Endodermal cell (in vitro differentiated cells): ENCODE data around the gene UBL3. TPM values are rescaled to one million over a fixed set of nuclear protein-coding genes. Genes with fewer than 3 reads are reported as not detected.

Source experiments
- DNase-seq: peaks from one replicate; pipeline ENCODE4 v3.0.0-alpha.2; 2017
- H3K27ac ChIP-seq: 2 replicates; pipeline ENCODE4 v1.5.1; 2013; ENCODE audit warnings: mild to moderate bottlenecking, low read depth, low read length, moderate library complexity
- H3K27me3 ChIP-seq: 2 replicates; pipeline ENCODE4 v1.6.1; 2013; ENCODE audit warnings: mild to moderate bottlenecking, low read length, moderate library complexity; ENCODE audit not compliant: insufficient read depth, control insufficient read depth, poor library complexity, severe bottlenecking
- H3K36me3 ChIP-seq: 2 replicates; pipeline ENCODE4 v1.7.0; 2013; ENCODE audit warnings: mild to moderate bottlenecking, low read length, moderate library complexity; ENCODE audit not compliant: control insufficient read depth, insufficient read depth
- H3K4me1 ChIP-seq: one replicate; pipeline ENCODE4 v1.7.0; 2013; ENCODE audit warnings: low read length; ENCODE audit not compliant: control insufficient read depth, insufficient read depth
- H3K4me3 ChIP-seq: 2 replicates; pipeline ENCODE4 v1.5.1; 2013; ENCODE audit warnings: mild to moderate bottlenecking, low read length, moderate library complexity
- H3K9ac ChIP-seq: 2 replicates; pipeline ENCODE4 v1.6.1; 2013; ENCODE audit warnings: mild to moderate bottlenecking, low read length, moderate library complexity; ENCODE audit not compliant: poor library complexity, severe bottlenecking; ENCODE audit errors: extremely low read depth
- H3K9me3 ChIP-seq: 2 replicates; pipeline ENCODE4 v1.6.1; 2013; ENCODE audit warnings: mild to moderate bottlenecking, low read length, moderate library complexity; ENCODE audit not compliant: control insufficient read depth
- H3K27ac Mint-ChIP-seq: 2 replicates; pipeline ENCODE4 v1.8.0; 2020; ENCODE audit warnings: mixed read lengths
- H3K27me3 Mint-ChIP-seq: 2 replicates; pipeline ENCODE4 v1.8.0; 2021; ENCODE audit warnings: mild to moderate bottlenecking, mixed read lengths; ENCODE audit not compliant: insufficient read depth
- H3K36me3 Mint-ChIP-seq: 2 replicates; pipeline ENCODE4 v1.8.0; 2020; ENCODE audit warnings: low read depth, mixed read lengths
- H3K4me1 Mint-ChIP-seq: 2 replicates; pipeline ENCODE4 v1.8.0; 2020; ENCODE audit warnings: mixed read lengths
- H3K4me3 Mint-ChIP-seq: 2 replicates; pipeline ENCODE4 v1.8.0; 2020; ENCODE audit warnings: mild to moderate bottlenecking, moderate library complexity, mixed read lengths
- H3K9me3 Mint-ChIP-seq: 2 replicates; pipeline ENCODE4 v1.8.0; 2020; ENCODE audit warnings: mild to moderate bottlenecking, mixed read lengths
- WGBS, 2 experiments: methylation state at CpG; one replicate each; pipeline versions ENCODE4 v1.1.5 to v1.1.7; 2013; ENCODE audit warnings: missing lambda C conversion rate in 2 of 2, mixed read lengths in 1 of 2; ENCODE audit not compliant: insufficient coverage in 1 of 2, insufficient read length in 1 of 2; 5-methylcytosine and 5-hydroxymethylcytosine counted together
- total RNA-seq, 2 donors: library from RNA; stranded (reverse); fragmentation: NEBNext Ultra II Directional in 1 of 2; extraction: Animal tissue kit (Norgen Biotek cat#: 25700) in 1 of 2; gene quantifications; 2 replicates in 1 of 2; 3 replicates in 1 of 2; pipeline ENCODE4 v1.2.1, GENCODE V29; 2021
- TF ChIP-seq, protein P1 (sequence below): fragments of 200-600 bp; sonication (generic); conservative IDR thresholded peaks from 2 replicates; pipeline ENCODE4 v1.5.0; 2021; ENCODE audit warnings: antibody characterized with exemption, mild to moderate bottlenecking

Gene UBL3
- total RNA-seq, 2 donors from 2014 or later = 16.5 to 22.3 TPM

GRCh38 chr13:29774830-29775229 is 75.6 kb downstream of the UBL3 start:
- Histone ChIP-seq H3K36me3 (peaks cover 28% of the 10 kb centered on the region), H3K9ac (no peak overlapping the region), H3K27me3 (no peaks in the 10 kb centered on the region), H3K4me1 (no peaks in the 10 kb centered on the region), H3K27ac (no peak overlapping the region), H3K4me3 (no peak overlapping the region), H3K9me3 (no peaks in the 10 kb centered on the region)
- TF ChIP-seq, protein P1, sequence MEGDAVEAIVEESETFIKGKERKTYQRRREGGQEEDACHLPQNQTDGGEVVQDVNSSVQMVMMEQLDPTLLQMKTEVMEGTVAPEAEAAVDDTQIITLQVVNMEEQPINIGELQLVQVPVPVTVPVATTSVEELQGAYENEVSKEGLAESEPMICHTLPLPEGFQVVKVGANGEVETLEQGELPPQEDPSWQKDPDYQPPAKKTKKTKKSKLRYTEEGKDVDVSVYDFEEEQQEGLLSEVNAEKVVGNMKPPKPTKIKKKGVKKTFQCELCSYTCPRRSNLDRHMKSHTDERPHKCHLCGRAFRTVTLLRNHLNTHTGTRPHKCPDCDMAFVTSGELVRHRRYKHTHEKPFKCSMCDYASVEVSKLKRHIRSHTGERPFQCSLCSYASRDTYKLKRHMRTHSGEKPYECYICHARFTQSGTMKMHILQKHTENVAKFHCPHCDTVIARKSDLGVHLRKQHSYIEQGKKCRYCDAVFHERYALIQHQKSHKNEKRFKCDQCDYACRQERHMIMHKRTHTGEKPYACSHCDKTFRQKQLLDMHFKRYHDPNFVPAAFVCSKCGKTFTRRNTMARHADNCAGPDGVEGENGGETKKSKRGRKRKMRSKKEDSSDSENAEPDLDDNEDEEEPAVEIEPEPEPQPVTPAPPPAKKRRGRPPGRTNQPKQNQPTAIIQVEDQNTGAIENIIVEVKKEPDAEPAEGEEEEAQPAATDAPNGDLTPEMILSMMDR = no peak
- Mint-ChIP-seq H3K9me3 (no peaks in the 10 kb centered on the region), H3K27ac (no peak overlapping the region), H3K36me3 (peaks cover 12% of the 10 kb centered on the region), H3K4me3 (no peak overlapping the region), H3K4me1 (peaks cover 7% of the 10 kb centered on the region), H3K27me3 (no peaks in the 10 kb centered on the region)
- DNase-seq = no peak
- 82% methylated on average over 1 of the region's 1 CpG; no CpG with 5 or more reads in 1 of the 2 experiments for WGBS, 2 experiments

GRCh38 chr13:29771247-29771646 is 79.2 kb downstream of the UBL3 start:
- no peak overlapping the region for H3K4me3 ChIP-seq
- no peaks in the 10 kb centered on the region for H3K9me3 Mint-ChIP-seq
- no peaks in the 10 kb centered on the region for H3K4me1 ChIP-seq
- H3K36me3 ChIP-seq = peaks cover 40% of the 10 kb centered on the region
- H3K27ac Mint-ChIP-seq = no peak overlapping the region
- H3K36me3 Mint-ChIP-seq = peaks cover 21% of the 10 kb centered on the region
- no peaks in the 10 kb centered on the region for H3K27me3 Mint-ChIP-seq
- no peak overlapping the region for H3K4me3 Mint-ChIP-seq
- H3K9me3 ChIP-seq = no peaks in the 10 kb centered on the region
- TF ChIP-seq, protein P1 = peak; percentile 78
- H3K27me3 ChIP-seq = no peaks in the 10 kb centered on the region
- H3K9ac ChIP-seq = no peak overlapping the region
- 100% methylated on average over 1 of the region's 2 CpGs; no CpG with 5 or more reads in 1 of the 2 experiments for WGBS, 2 experiments
- no peak overlapping the region for H3K27ac ChIP-seq
- H3K4me1 Mint-ChIP-seq = peaks cover 15% of the 10 kb centered on the region
- no peak for DNase-seq

DNA sequence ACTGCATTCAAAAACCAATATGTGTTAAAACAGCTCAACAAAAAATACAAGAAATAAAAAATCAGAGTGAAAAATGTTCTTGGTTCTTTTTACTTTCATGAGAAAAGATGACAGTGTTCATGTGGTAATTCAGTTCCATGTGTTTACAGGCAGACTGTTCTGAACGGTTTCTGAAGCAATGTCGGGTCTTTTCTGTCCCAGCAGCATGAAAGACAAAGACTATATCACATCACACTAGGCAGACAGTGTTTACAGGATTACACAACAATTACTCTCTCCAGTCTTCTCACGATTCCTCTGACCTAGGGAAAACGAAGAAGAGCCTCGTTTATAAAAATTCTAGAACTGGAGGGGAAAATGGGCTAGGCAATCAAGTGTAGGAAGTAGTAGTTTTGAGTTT is 83.4 kb downstream of the UBL3 start:
- no peak for DNase-seq
- no peak overlapping the region for H3K27ac ChIP-seq
- Mint-ChIP-seq H3K27me3 (no peaks in the 10 kb centered on the region), H3K4me3 (no peak overlapping the region), H3K36me3 (peaks cover 13% of the 10 kb centered on the region), H3K4me1 (peaks cover 9% of the 10 kb centered on the region), H3K27ac (peak overlapping the region; percentile 56), H3K9me3 (no peaks in the 10 kb centered on the region)
- no peak overlapping the region for H3K9ac ChIP-seq
- H3K36me3 ChIP-seq = peaks cover 40% of the 10 kb centered on the region
- no peaks in the 10 kb centered on the region for H3K9me3 ChIP-seq
- no peaks in the 10 kb centered on the region for H3K27me3 ChIP-seq
- WGBS, 2 experiments = 50 to 86% methylated on average over 4 to 5 of the region's 5 CpGs
- TF ChIP-seq, protein P1 = no peak
- H3K4me3 ChIP-seq = no peak overlapping the region
- H3K4me1 ChIP-seq = no peaks in the 10 kb centered on the region
